Left ventricle myocardium inferior (tissue), 1 donor: ENCODE results near the gene SLC16A10. TPM values are rescaled to one million over a fixed set of nuclear protein-coding genes. Genes with fewer than 3 reads are reported as not detected.

ENCODE experiments used
- DNase-seq: peaks from one replicate; pipeline ENCODE4 v3.0.0-alpha.2; 2020
- H3K27ac ChIP-seq: fragments of 200-600 bp; replicated peaks from 2 replicates; pipeline ENCODE4 v1.8.0; 2021
- H3K27me3 ChIP-seq: fragments of 200-600 bp; 2 replicates; pipeline ENCODE4 v1.8.0; 2021; ENCODE audit warnings: low read depth
- H3K36me3 ChIP-seq: fragments of 200-600 bp; 2 replicates; pipeline ENCODE4 v1.8.0; 2021
- H3K4me1 ChIP-seq: fragments of 200-600 bp; 2 replicates; pipeline ENCODE4 v1.8.0; 2021
- H3K4me3 ChIP-seq: fragments of 200-600 bp; 2 replicates; pipeline ENCODE4 v1.8.0; 2021; ENCODE audit warnings: mild to moderate bottlenecking, moderate library complexity
- H3K9me3 ChIP-seq: fragments of 200-600 bp; replicated peaks from 2 replicates; pipeline ENCODE4 v1.8.0; 2021
- CTCF ChIP-seq: fragments of 200-600 bp; IDR thresholded peaks from 2 replicates; pipeline ENCODE4 v1.8.0; 2021; ENCODE audit warnings: antibody characterized with exemption, mild to moderate bottlenecking, borderline replicate concordance
- intact Hi-C: fragments of 100-400 bp; cut with micrococcal nuclease; formaldehyde crosslinking; loops from one replicate; pipeline ENCODE4 v1.11.0; 2022
- long read RNA-seq: library from polyadenylated mRNA; unstranded; transcript quantifications from one replicate; pipeline ENCODE4 v2.0.0, GENCODE V29; 2021
- total RNA-seq: library from RNA; stranded (reverse); fragmentation: NEBNext Ultra II Directional; extraction: Animal tissue kit (Norgen Biotek cat#: 25700); gene quantifications from one replicate; pipeline ENCODE4 v1.2.1, GENCODE V29; 2021
- donor health status: DM: no; HTN: yes; CAD: no; lungs with severe emphysema.

SLC16A10 gene, protein sequence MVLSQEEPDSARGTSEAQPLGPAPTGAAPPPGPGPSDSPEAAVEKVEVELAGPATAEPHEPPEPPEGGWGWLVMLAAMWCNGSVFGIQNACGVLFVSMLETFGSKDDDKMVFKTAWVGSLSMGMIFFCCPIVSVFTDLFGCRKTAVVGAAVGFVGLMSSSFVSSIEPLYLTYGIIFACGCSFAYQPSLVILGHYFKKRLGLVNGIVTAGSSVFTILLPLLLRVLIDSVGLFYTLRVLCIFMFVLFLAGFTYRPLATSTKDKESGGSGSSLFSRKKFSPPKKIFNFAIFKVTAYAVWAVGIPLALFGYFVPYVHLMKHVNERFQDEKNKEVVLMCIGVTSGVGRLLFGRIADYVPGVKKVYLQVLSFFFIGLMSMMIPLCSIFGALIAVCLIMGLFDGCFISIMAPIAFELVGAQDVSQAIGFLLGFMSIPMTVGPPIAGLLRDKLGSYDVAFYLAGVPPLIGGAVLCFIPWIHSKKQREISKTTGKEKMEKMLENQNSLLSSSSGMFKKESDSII
- 4.5 TPM for total RNA-seq
- long read RNA-seq, partial matches to known transcripts = 0 of 8 reads
- long read RNA-seq, other reads (novel, unspliced or antisense) = 4 of 8 reads

DNA sequence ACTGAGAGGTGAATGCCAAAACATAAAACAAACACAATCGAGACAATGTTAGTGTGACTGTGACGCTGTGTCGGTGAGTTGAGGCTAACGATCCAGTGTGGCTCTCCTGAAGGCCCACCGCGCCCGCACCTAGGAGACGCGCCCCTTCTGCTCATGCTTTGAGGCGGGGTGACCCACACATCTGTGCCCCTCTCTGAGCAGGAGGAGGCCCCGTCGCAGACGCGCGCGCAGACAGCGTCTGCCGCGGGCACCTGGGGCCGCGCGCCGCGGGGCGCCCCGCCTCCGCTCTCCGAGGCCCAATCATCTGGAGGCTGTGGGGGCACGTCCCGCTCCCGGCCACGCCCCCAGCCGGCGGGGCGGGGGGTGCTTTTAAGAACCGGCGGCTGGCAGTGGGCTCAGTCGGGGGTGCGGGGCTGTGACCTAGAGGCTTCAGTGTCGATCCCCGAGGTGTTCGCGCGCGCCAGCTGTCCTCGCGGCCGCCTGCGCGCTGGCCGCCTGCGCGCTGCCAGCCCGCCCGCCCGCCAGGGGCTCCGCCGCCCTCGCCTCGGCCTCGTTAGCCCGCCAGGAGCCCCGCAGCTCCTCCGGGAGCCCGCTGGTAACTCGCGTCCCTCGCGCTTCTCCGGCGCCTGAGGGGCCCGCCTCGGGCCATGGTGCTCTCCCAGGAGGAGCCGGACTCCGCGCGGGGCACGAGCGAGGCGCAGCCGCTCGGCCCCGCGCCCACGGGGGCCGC lies at the start of gene SLC16A10:
Gene SLC16A10 (plus strand): TSS at position 398 of the 730 bp plus-strand sequence. CDS start 250 bp downstream, at position 648.
- peaks cover 41% of the 10 kb centered on the region for H3K4me1 ChIP-seq
- intact Hi-C loops = no loop called here

GRCh38 chr6:111038534-111039252 lies 48.6 kb upstream of the SLC16A10 start:
- no peaks in the 10 kb centered on the region for H3K27me3 ChIP-seq
- intact Hi-C loops = no loop called here
- DNase-seq = no peak
- no peak overlapping the region for H3K27ac ChIP-seq
- peaks cover 2% of the 10 kb centered on the region for H3K4me1 ChIP-seq
- no peak overlapping the region for H3K4me3 ChIP-seq
- no peaks in the 10 kb centered on the region for H3K36me3 ChIP-seq
- no peaks in the 10 kb centered on the region for H3K9me3 ChIP-seq
- TF ChIP-seq CTCF = no peak

More for the DNA sequence above, at the start of gene SLC16A10:
- Histone ChIP-seq H3K9me3 (no peaks in the 10 kb centered on the region), H3K36me3 (no peaks in the 10 kb centered on the region), H3K4me3 (peak within 1 kb of the TSS; percentile 73), H3K27me3 (peaks cover 55% of the 10 kb centered on the region), H3K27ac (peak within 1 kb of the TSS; percentile 75)
- no peak for TF ChIP-seq CTCF
- peak; percentile 79 for DNase-seq

DNA sequence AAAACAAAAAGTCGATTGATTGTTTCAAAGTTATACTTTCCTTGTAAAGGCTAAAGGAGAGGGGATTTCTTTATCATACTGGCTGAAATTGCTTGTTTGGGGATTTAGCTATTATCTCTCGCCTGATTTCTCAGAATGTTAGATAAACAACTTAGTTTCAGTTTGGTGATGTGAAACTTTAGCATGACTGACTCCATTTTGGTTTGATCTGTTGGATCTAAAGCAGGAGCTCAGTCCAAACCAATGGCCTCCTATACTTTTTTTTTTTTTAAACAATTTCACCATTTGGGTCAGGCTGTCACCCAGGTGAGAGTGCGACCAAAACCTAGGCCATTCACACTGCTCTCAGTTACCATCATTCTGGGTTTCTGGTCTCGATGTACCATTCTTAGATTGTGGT lies 45.4 kb upstream of the SLC16A10 start:
- Histone ChIP-seq H3K27me3 (no peaks in the 10 kb centered on the region), H3K4me3 (no peak overlapping the region)
- intact Hi-C loops = no loop called here

GRCh38 chr6:111047244-111047643 lies 40.1 kb upstream of the SLC16A10 start:
- intact Hi-C loops = no loop called here
- no peak for DNase-seq

More for the DNA sequence above, 45.4 kb upstream of the SLC16A10 start:
- H3K4me1 ChIP-seq = no peaks in the 10 kb centered on the region
- H3K36me3 ChIP-seq = no peaks in the 10 kb centered on the region
- no peak for TF ChIP-seq CTCF
- H3K27ac ChIP-seq = no peak overlapping the region
- no peak for DNase-seq
- H3K9me3 ChIP-seq = no peaks in the 10 kb centered on the region

More at GRCh38 chr6:111047244-111047643, 40.1 kb upstream of the SLC16A10 start:
- Histone ChIP-seq H3K27ac (no peak overlapping the region), H3K27me3 (no peaks in the 10 kb centered on the region), H3K36me3 (no peaks in the 10 kb centered on the region), H3K9me3 (no peaks in the 10 kb centered on the region), H3K4me1 (peaks cover 15% of the 10 kb centered on the region), H3K4me3 (no peak overlapping the region)
- no peak for TF ChIP-seq CTCF
